ENCODE results near the gene ANGEL1.

GRCh38 chr14:76832503-76832988 is 19.9 kb upstream of the ANGEL1 start:
- TF ChIP-seq CTCF (IDR thresholded peaks at IDR 0.05) (no peak), POLR2A (IDR thresholded peaks at IDR 0.05) (no peak)
